H1 (cell line): ENCODE results near the gene RALGDS.

Experiments used
- EZH2 ChIP-seq: fragments of 200-600 bp; sonication (generic); IDR thresholded peaks from 2 replicates; pipeline ENCODE4 v1.7.1; 2012; ENCODE audit warnings: low read depth, mild to moderate bottlenecking, moderate library complexity, low read length, inconsistent platforms; ENCODE audit not compliant: severe bottlenecking
- KDM4A ChIP-seq: IDR thresholded peaks from one replicate; pipeline ENCODE4 v1.7.1; 2012; ENCODE audit warnings: low read depth, mild to moderate bottlenecking, moderate library complexity, low read length, inconsistent platforms; ENCODE audit not compliant: severe bottlenecking
- POLR2A ChIP-seq, 2 experiments: IDR thresholded peaks; 1 replicate in 1 of 2; 2 replicates in 1 of 2; pipeline ENCODE4 v1.6.1; 2011; ENCODE audit warnings: low read depth in 2 of 2, low read length in 2 of 2, mild to moderate bottlenecking in 2 of 2; ENCODE audit errors: control extremely low read depth in 1 of 2
- SUZ12 ChIP-seq: fragments of 200-600 bp; sonication (generic); IDR thresholded peaks from 2 replicates; pipeline ENCODE4 v1.6.1; 2012; ENCODE audit warnings: mild to moderate bottlenecking, inconsistent platforms, low read length, moderate library complexity, mixed read lengths
- ZNF274 ChIP-seq: IDR thresholded peaks from 2 replicates; pipeline ENCODE4 v1.7.0; 2012; ENCODE audit warnings: low read length, borderline replicate concordance; ENCODE audit errors: extremely low read depth
- TF ChIP-seq, protein P1 (sequence below), 3 experiments: IDR thresholded peaks; 1 replicate in 2 of 3; 2 replicates in 1 of 3; pipeline versions ENCODE4 v1.5.1 to v1.6.1; 2011; ENCODE audit warnings: low read length in 3 of 3, mild to moderate bottlenecking in 3 of 3, inconsistent platforms in 2 of 3, low read depth in 1 of 3, moderate library complexity in 1 of 3; ENCODE audit not compliant: insufficient read depth in 1 of 3; ENCODE audit errors: control extremely low read depth in 1 of 3
- TF ChIP-seq, protein P2 (sequence below): IDR thresholded peaks from 2 replicates; pipeline ENCODE4 v1.6.1; 2012; ENCODE audit warnings: inconsistent platforms

DNA sequence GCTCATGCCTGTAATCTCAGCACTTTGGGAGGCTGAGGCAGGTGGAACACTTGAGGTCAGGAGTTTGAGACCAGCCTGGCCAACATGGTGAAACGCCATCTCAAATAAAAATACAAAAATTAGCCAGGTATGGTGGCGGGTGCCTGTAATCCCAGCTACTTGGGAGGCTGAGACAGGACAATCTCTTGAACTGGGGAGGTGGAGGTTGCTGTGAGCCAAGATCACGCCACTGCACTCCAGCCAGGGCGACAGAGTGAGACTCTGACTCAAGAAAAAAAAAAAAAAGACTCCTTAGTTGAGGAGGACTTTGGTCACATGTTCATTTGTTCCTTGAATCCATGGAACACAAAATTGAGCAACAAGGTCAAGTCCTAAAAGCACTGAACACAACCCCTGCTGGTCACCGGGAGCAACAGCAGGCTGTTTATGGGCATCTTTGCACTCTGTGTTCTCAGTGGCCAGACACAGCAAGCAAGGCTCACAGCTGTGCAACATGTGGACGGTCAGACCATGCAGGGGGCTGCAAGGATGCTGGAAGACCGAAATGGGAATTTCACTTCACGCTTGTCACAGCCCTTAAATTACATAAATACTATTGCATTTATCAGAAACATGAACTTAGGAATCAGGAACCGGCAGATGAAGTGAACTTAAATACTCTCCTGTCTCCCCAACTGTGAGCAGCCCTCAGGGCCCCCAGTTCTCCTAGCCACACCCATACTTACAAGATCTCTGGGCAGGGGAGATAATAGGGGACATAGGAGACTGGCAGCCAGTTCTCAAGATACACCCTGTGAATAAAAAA, 39.9 kb upstream of the RALGDS start:
- TF ChIP-seq ZNF274: no peak
- TF ChIP-seq, protein P1, sequence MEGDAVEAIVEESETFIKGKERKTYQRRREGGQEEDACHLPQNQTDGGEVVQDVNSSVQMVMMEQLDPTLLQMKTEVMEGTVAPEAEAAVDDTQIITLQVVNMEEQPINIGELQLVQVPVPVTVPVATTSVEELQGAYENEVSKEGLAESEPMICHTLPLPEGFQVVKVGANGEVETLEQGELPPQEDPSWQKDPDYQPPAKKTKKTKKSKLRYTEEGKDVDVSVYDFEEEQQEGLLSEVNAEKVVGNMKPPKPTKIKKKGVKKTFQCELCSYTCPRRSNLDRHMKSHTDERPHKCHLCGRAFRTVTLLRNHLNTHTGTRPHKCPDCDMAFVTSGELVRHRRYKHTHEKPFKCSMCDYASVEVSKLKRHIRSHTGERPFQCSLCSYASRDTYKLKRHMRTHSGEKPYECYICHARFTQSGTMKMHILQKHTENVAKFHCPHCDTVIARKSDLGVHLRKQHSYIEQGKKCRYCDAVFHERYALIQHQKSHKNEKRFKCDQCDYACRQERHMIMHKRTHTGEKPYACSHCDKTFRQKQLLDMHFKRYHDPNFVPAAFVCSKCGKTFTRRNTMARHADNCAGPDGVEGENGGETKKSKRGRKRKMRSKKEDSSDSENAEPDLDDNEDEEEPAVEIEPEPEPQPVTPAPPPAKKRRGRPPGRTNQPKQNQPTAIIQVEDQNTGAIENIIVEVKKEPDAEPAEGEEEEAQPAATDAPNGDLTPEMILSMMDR (IDR thresholded peaks at IDR 0.05; ENCODE audit: control extremely low read depth in 1 of 3, insufficient read depth in 1 of 3, low read depth in 1 of 3, low read length in 3 of 3): peak; percentile 58 to 84 (median 75)
- no peak for TF ChIP-seq POLR2A (IDR thresholded peaks at IDR 0.05; ENCODE audit: control extremely low read depth in 1 of 2, low read depth in 2 of 2, low read length in 2 of 2)
- TF ChIP-seq, protein P2, sequence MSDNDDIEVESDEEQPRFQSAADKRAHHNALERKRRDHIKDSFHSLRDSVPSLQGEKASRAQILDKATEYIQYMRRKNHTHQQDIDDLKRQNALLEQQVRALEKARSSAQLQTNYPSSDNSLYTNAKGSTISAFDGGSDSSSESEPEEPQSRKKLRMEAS: no peak
- TF ChIP-seq KDM4A: no peak
- no peak for TF ChIP-seq EZH2
- no peak for TF ChIP-seq SUZ12
